ENCODE results near the gene RCOR1.

DNA sequence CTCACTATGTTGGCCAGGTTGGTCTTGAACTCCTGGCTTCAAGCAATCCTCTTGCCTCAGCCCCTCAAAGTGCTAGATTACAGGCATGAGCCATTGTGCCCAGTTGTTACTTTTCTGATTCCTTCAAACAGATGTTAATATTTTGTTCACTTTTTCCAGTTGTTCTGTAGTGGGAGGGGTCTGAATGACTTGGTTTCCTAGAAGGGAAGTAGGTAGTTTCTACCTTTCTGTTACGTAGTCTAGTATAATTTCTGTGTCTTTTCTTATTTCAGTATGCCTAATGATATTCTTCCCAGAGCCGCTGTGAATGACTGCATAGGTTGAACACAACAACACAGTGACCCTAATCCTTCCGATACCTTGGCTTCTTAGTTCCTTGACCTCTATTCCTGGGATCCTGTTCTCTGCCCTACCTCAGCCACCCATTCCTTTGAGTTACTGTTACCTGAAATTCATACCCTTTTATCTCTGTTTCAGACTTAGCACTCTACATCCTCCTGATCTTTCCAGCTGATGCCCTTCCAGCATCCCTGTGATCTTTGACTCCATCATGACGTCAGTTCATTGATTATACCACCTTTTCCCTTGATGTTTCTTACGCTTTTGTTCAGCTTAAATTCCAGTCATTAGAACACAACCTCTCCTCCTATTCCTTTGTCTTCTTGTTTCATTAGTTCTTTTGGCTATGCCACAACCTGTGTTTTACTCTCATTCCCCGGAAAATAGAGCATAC, 33.3 kb downstream of the RCOR1 start:
- TF ChIP-seq, protein P1, sequence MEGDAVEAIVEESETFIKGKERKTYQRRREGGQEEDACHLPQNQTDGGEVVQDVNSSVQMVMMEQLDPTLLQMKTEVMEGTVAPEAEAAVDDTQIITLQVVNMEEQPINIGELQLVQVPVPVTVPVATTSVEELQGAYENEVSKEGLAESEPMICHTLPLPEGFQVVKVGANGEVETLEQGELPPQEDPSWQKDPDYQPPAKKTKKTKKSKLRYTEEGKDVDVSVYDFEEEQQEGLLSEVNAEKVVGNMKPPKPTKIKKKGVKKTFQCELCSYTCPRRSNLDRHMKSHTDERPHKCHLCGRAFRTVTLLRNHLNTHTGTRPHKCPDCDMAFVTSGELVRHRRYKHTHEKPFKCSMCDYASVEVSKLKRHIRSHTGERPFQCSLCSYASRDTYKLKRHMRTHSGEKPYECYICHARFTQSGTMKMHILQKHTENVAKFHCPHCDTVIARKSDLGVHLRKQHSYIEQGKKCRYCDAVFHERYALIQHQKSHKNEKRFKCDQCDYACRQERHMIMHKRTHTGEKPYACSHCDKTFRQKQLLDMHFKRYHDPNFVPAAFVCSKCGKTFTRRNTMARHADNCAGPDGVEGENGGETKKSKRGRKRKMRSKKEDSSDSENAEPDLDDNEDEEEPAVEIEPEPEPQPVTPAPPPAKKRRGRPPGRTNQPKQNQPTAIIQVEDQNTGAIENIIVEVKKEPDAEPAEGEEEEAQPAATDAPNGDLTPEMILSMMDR (IDR thresholded peaks at IDR 0.05) = no peak
- TF ChIP-seq POLR2A (IDR thresholded peaks at IDR 0.05) = no peak
- TF ChIP-seq POLR2AphosphoS5 (IDR thresholded peaks at IDR 0.05) = no peak

All from upper lobe of left lung (tissue), 4 donors.